Mesenchymal stem cell (in vitro differentiated cells and primary cell): Measurements from ENCODE around the gene CRY2.

Source experiments
- DNase-seq: peaks from one replicate; pipeline ENCODE4 v3.0.0-alpha.2; 2013
- H2AFZ ChIP-seq: one replicate; pipeline ENCODE4 v1.6.1; 2013; ENCODE audit warnings: low read depth, mild to moderate bottlenecking, control low read depth, inconsistent platforms, low read length, moderate library complexity
- H2AK5ac ChIP-seq: 2 replicates; pipeline ENCODE4 v1.6.1; 2013; ENCODE audit warnings: low read length, moderate library complexity, mild to moderate bottlenecking, inconsistent platforms; ENCODE audit not compliant: severe bottlenecking
- H2BK120ac ChIP-seq: one replicate; pipeline ENCODE4 v1.6.1; 2013; ENCODE audit warnings: low read depth, mild to moderate bottlenecking, inconsistent platforms, low read length, moderate library complexity
- H2BK12ac ChIP-seq, 2 experiments: one replicate each; pipeline ENCODE4 v1.6.1; 2013; ENCODE audit warnings: inconsistent platforms in 2 of 2, low read length in 2 of 2, mild to moderate bottlenecking in 2 of 2, moderate library complexity in 2 of 2, control low read depth in 1 of 2
- H2BK15ac ChIP-seq: one replicate; pipeline ENCODE4 v1.6.1; 2013; ENCODE audit warnings: mild to moderate bottlenecking, low read depth, inconsistent platforms; ENCODE audit not compliant: poor library complexity, severe bottlenecking
- H2BK5ac ChIP-seq: 2 replicates; pipeline ENCODE4 v1.6.1; 2013; ENCODE audit warnings: low read depth, mild to moderate bottlenecking, low read length, control low read depth, inconsistent platforms; ENCODE audit not compliant: poor library complexity, severe bottlenecking
- H3K14ac ChIP-seq, 2 experiments: one replicate each; pipeline ENCODE4 v1.6.1; 2013; ENCODE audit warnings: inconsistent platforms in 2 of 2, low read length in 2 of 2, control low read depth in 1 of 2, mild to moderate bottlenecking in 1 of 2, moderate library complexity in 1 of 2
- H3K18ac ChIP-seq, 2 experiments: one replicate each; pipeline ENCODE4 v1.6.1; 2013; ENCODE audit warnings: inconsistent platforms in 2 of 2, low read length in 2 of 2, control low read depth in 1 of 2, low read depth in 1 of 2, mild to moderate bottlenecking in 1 of 2
- H3K23ac ChIP-seq, 2 experiments: one replicate each; pipeline ENCODE4 v1.6.1; 2013; ENCODE audit warnings: inconsistent platforms in 2 of 2, low read length in 2 of 2, mild to moderate bottlenecking in 2 of 2, moderate library complexity in 2 of 2, control low read depth in 1 of 2
- H3K27ac ChIP-seq: 2 replicates; pipeline ENCODE4 v1.5.1; 2013; ENCODE audit warnings: mild to moderate bottlenecking, moderate library complexity, low read length, control low read depth, inconsistent platforms; ENCODE audit not compliant: poor library complexity, severe bottlenecking
- H3K27me3 ChIP-seq, 2 experiments: 2 replicates each; pipeline versions ENCODE4 v1.6.1 to v1.7.0; 2013; ENCODE audit warnings: low read length in 2 of 2, mild to moderate bottlenecking in 2 of 2, moderate library complexity in 2 of 2, control low read depth in 1 of 2, inconsistent platforms in 1 of 2; ENCODE audit not compliant: control insufficient read depth in 1 of 2, insufficient read depth in 1 of 2
- H3K36me3 ChIP-seq, 2 experiments: 2 replicates each; pipeline versions ENCODE4 v1.6.1 to v1.7.0; 2013; ENCODE audit warnings: low read length in 2 of 2, control low read depth in 1 of 2, inconsistent platforms in 1 of 2, low read depth in 1 of 2, mild to moderate bottlenecking in 1 of 2; ENCODE audit not compliant: insufficient read depth in 2 of 2, control insufficient read depth in 1 of 2
- H3K4ac ChIP-seq, 2 experiments: one replicate each; pipeline ENCODE4 v1.6.1; 2013; ENCODE audit warnings: inconsistent platforms in 2 of 2, low read length in 2 of 2, mild to moderate bottlenecking in 2 of 2, moderate library complexity in 2 of 2, control low read depth in 1 of 2, low read depth in 1 of 2
- H3K4me1 ChIP-seq: 2 replicates; pipeline ENCODE4 v1.6.1; 2013; ENCODE audit warnings: low read depth, low read length, control low read depth; ENCODE audit not compliant: control insufficient read depth, insufficient read depth
- H3K4me2 ChIP-seq: 2 replicates; pipeline ENCODE4 v1.6.1; 2013; ENCODE audit warnings: low read length, mild to moderate bottlenecking, inconsistent platforms; ENCODE audit not compliant: poor library complexity, severe bottlenecking
- H3K4me3 ChIP-seq, 2 experiments: 2 replicates each; pipeline versions ENCODE4 v1.5.1 to v1.7.0; 2013; ENCODE audit warnings: low read length in 2 of 2, mild to moderate bottlenecking in 2 of 2, control low read depth in 1 of 2, low read depth in 1 of 2; ENCODE audit not compliant: insufficient read depth in 1 of 2
- H3K79me1 ChIP-seq: replicated peaks from 2 replicates; pipeline ENCODE4 v1.6.1; 2013; ENCODE audit warnings: mild to moderate bottlenecking, control low read depth, low read length, inconsistent platforms; ENCODE audit not compliant: poor library complexity, severe bottlenecking
- H3K9ac ChIP-seq: 2 replicates; pipeline ENCODE4 v1.7.0; 2013; ENCODE audit warnings: mild to moderate bottlenecking, low read length, moderate library complexity
- H3K9me3 ChIP-seq: 2 replicates; pipeline ENCODE4 v1.7.0; 2013; ENCODE audit warnings: mild to moderate bottlenecking, low read length; ENCODE audit not compliant: control insufficient read depth
- H4K8ac ChIP-seq: one replicate; pipeline ENCODE4 v1.6.1; 2013; ENCODE audit warnings: inconsistent platforms, mild to moderate bottlenecking, low read length, moderate library complexity
- H4K91ac ChIP-seq: one replicate; pipeline ENCODE4 v1.6.1; 2013; ENCODE audit warnings: mild to moderate bottlenecking, low read length, inconsistent platforms
- WGBS: methylation state at CpG from one replicate; pipeline ENCODE4 v1.1.7; 2013; ENCODE audit warnings: mixed read lengths; 5-methylcytosine and 5-hydroxymethylcytosine counted together

CRY2 gene

GRCh38 chr11:45915446-45915845 lies 68.2 kb downstream of the CRY2 start:
- peaks cover 0 to 2% of the 10 kb centered on the region in 2 experiments for H3K27me3 ChIP-seq
- no peak overlapping the region for H2AFZ ChIP-seq
- no peaks in the 10 kb centered on the region for H3K9me3 ChIP-seq
- H2AK5ac ChIP-seq = no peak overlapping the region
- peaks cover 52 to 56% of the 10 kb centered on the region in 2 experiments for H3K36me3 ChIP-seq
- no peak overlapping the region for H4K8ac ChIP-seq
- H3K18ac ChIP-seq = no peak overlapping the region
- H3K27ac ChIP-seq = no peak overlapping the region
- no peak overlapping the region for H3K4me3 ChIP-seq
- H4K91ac ChIP-seq = no peak overlapping the region
- H3K9ac ChIP-seq = no peak overlapping the region
- H3K4me1 ChIP-seq = peaks cover 16% of the 10 kb centered on the region
- no peak for DNase-seq
- H2BK12ac ChIP-seq = no peak overlapping the region
- peaks cover 30% of the 10 kb centered on the region for H3K79me1 ChIP-seq
- no peak overlapping the region for H3K4me2 ChIP-seq
- WGBS = 87% methylated on average over 13 of the region's 13 CpGs
- no peak overlapping the region for H2BK5ac ChIP-seq
- H3K23ac ChIP-seq = no peak overlapping the region
- no peak overlapping the region for H3K4ac ChIP-seq
- no peak overlapping the region for H2BK15ac ChIP-seq
- no peak overlapping the region for H2BK120ac ChIP-seq
- H3K14ac ChIP-seq = no peak overlapping the region

- peak overlapping the region; percentile 85 to 100 for H3K4me3 ChIP-seq
- peaks cover 30% of the 10 kb centered on the region for H3K79me1 ChIP-seq
- no peak overlapping the region for H2BK12ac ChIP-seq
- H3K9ac ChIP-seq = peak overlapping the region; percentile 99
- peak overlapping the region in 1 of 2 experiments; percentile 86 for H3K23ac ChIP-seq
- H3K27me3 ChIP-seq = peaks cover 13 to 20% of the 10 kb centered on the region in 2 experiments
- 4% methylated on average over 13 of the region's 16 CpGs for WGBS
- no peak overlapping the region for H3K14ac ChIP-seq
- no peak overlapping the region for H2BK120ac ChIP-seq
- peak overlapping the region; percentile 79 to 92 for H3K18ac ChIP-seq
- peak overlapping the region; percentile 96 for H2BK15ac ChIP-seq
- peaks cover 37 to 39% of the 10 kb centered on the region in 2 experiments for H3K36me3 ChIP-seq
- peak overlapping the region; percentile 71 for H3K4me2 ChIP-seq
- H3K4ac ChIP-seq = peak overlapping the region in 1 of 2 experiments; percentile 63
- peak overlapping the region; percentile 93 for H4K8ac ChIP-seq
- peak overlapping the region; percentile 65 for H3K27ac ChIP-seq
- DNase-seq = no peak
- no peak overlapping the region for H2AK5ac ChIP-seq
- H2AFZ ChIP-seq = peak overlapping the region; percentile 62
- no peak overlapping the region for H2BK5ac ChIP-seq
- H3K4me1 ChIP-seq = peaks cover 25% of the 10 kb centered on the region
- no peaks in the 10 kb centered on the region for H3K9me3 ChIP-seq
- H4K91ac ChIP-seq = peak overlapping the region; percentile 90
These were observed 70.0 kb downstream of the CRY2 start for GRCh38 chr11:45917286-45917622.

- H2BK15ac ChIP-seq = peak within 1 kb of the TSS; percentile 96
- H3K23ac ChIP-seq = peak within 1 kb of the TSS in 1 of 2 experiments; percentile 86
- peak within 1 kb of the TSS; percentile 93 for H4K8ac ChIP-seq
- no peak within 1 kb of the TSS for H2BK5ac ChIP-seq
- no peak within 1 kb of the TSS for H2AK5ac ChIP-seq
- no peaks in the 10 kb centered on the region for H3K9me3 ChIP-seq
- peak within 1 kb of the TSS; percentile 63 to 79 for H3K4ac ChIP-seq
- peak within 1 kb of the TSS; percentile 79 for H2AFZ ChIP-seq
- H2BK12ac ChIP-seq = no peak within 1 kb of the TSS
- peak within 1 kb of the TSS; percentile 85 to 100 for H3K4me3 ChIP-seq
- peak within 1 kb of the TSS; percentile 90 for H4K91ac ChIP-seq
- DNase-seq = peak; percentile 100
- peaks cover 30% of the 10 kb centered on the region for H3K79me1 ChIP-seq
- peak within 1 kb of the TSS in 1 of 2 experiments; percentile 30 for H3K14ac ChIP-seq
- H3K36me3 ChIP-seq = peaks cover 35 to 36% of the 10 kb centered on the region in 2 experiments
- WGBS = under 1% methylated on average over 45 of the region's 45 CpGs
- H3K27me3 ChIP-seq = peaks cover 17 to 20% of the 10 kb centered on the region in 2 experiments
- H3K18ac ChIP-seq = peak within 1 kb of the TSS; percentile 79 to 92
- peak within 1 kb of the TSS; percentile 65 for H3K27ac ChIP-seq
- no peak within 1 kb of the TSS for H2BK120ac ChIP-seq
- peak within 1 kb of the TSS; percentile 99 for H3K9ac ChIP-seq
- H3K4me2 ChIP-seq = peak within 1 kb of the TSS; percentile 99
- peaks cover 30% of the 10 kb centered on the region for H3K4me1 ChIP-seq
These were observed 70.5 kb downstream of the CRY2 start, which contains the start of gene PEX16 for GRCh38 chr11:45917623-45918330. Gene PEX16 (minus strand): TSS chr11:45917877. CDS start chr11:45917811, 66 bp downstream.

- Histone ChIP-seq H2BK5ac (no peak overlapping the region), H2BK15ac (peak overlapping the region; percentile 85), H2AK5ac (no peak overlapping the region), H3K36me3 (peaks cover 29% of the 10 kb centered on the region in 2 experiments), H3K9ac (peak overlapping the region; percentile 99), H2BK12ac (no peak overlapping the region), H3K4me3 (peak overlapping the region; percentile 71 to 100), H4K91ac (peak overlapping the region; percentile 52), H2AFZ (peak overlapping the region; percentile 79), H3K14ac (peak overlapping the region in 1 of 2 experiments; percentile 30), H3K4me2 (peak overlapping the region; percentile 99), H3K23ac (no peak overlapping the region), H3K27me3 (peaks cover 23 to 24% of the 10 kb centered on the region in 2 experiments), H3K79me1 (peaks cover 28% of the 10 kb centered on the region), H4K8ac (peak overlapping the region; percentile 78), H3K9me3 (no peaks in the 10 kb centered on the region), H3K4ac (peak overlapping the region; percentile 29 to 35), H3K18ac (peak overlapping the region in 1 of 2 experiments; percentile 84), H3K27ac (peak overlapping the region; percentile 65), H2BK120ac (no peak overlapping the region), H3K4me1 (peaks cover 37% of the 10 kb centered on the region)
- under 1% methylated on average over 36 of the region's 38 CpGs for WGBS
- DNase-seq = peak; percentile 84
These were observed 71.2 kb downstream of the CRY2 start for GRCh38 chr11:45918331-45918941.
